Stomach (tissue), 4 donors: ENCODE measurements around the gene RALGAPB.

Source experiments
- CTCF ChIP-seq, 7 experiments: fragments of 450-650 bp in 4 of 7; fragments of 200-600 bp in 3 of 7; sonication (generic) in 3 of 7; IDR thresholded peaks; one replicate each; pipeline ENCODE4 v1.5.1; 2016 to 2019; ENCODE audit warnings: antibody characterized with exemption in 7 of 7, control low read depth in 2 of 7, mild to moderate bottlenecking in 1 of 7
- EP300 ChIP-seq: sonication (generic); formaldehyde crosslinking; IDR thresholded peaks from one replicate; pipeline ENCODE4 v1.6.1; 2017; ENCODE audit warnings: antibody characterized with exemption

- TF ChIP-seq CTCF (IDR thresholded peaks at IDR 0.05) (no peak), EP300 (no peak)
These were observed 16.5 kb downstream of the RALGAPB start for GRCh38 chr20:38489181-38489580.
